Thyroid gland (tissue), 4 donors: ENCODE results near the gene LYRM2. TPM values are rescaled to one million over a fixed set of nuclear protein-coding genes. Genes with fewer than 3 reads are reported as not detected.

Experiments used
- DNase-seq, 2 donors: peaks; one replicate each; pipeline ENCODE4 v3.0.0-alpha.2; 2019
- H3K27ac ChIP-seq, 3 donors: fragments of 200-600 bp; sonication (generic); 1 replicate in 2 of 3; 2 replicates in 1 of 3; pipeline ENCODE4 v1.5.1; 2016 to 2019; ENCODE audit warnings: mild to moderate bottlenecking in 1 of 3, moderate library complexity in 1 of 3
- H3K27me3 ChIP-seq: fragments of 200-600 bp; sonication (generic); one replicate; pipeline ENCODE4 v1.5.1; 2019
- H3K36me3 ChIP-seq, 2 donors: fragments of 200-600 bp; sonication (generic); one replicate each; pipeline ENCODE4 v1.5.1; 2016 to 2019
- H3K4me1 ChIP-seq, 2 donors: fragments of 200-600 bp; sonication (generic); one replicate each; pipeline ENCODE4 v1.5.1; 2017 to 2019
- H3K4me3 ChIP-seq, 3 donors: fragments of 200-600 bp; sonication (generic); replicated peaks in 1 of 3; 1 replicate in 2 of 3; 2 replicates in 1 of 3; pipeline ENCODE4 v1.5.1; 2016; ENCODE audit warnings: mild to moderate bottlenecking in 1 of 3
- H3K9me3 ChIP-seq: fragments of 200-600 bp; sonication (generic); one replicate; pipeline ENCODE4 v1.5.1; 2017
- CTCF ChIP-seq, 6 experiments: fragments of 200-600 bp in 3 of 6; fragments of 450-650 bp in 3 of 6; sonication (generic) in 3 of 6; IDR thresholded peaks; one replicate each; pipeline ENCODE4 v1.5.1; 2016 to 2019; ENCODE audit warnings: antibody characterized with exemption in 6 of 6, mild to moderate bottlenecking in 2 of 6, inconsistent platforms in 1 of 6, moderate library complexity in 1 of 6
- POLR2A ChIP-seq, 2 donors: fragments of 450-650 bp; IDR thresholded peaks; one replicate each; pipeline ENCODE4 v1.6.1; 2017; ENCODE audit warnings: antibody characterized with exemption in 2 of 2, mild to moderate bottlenecking in 2 of 2, moderate library complexity in 1 of 2
- WGBS, 2 donors: methylation state at CpG; one replicate each; pipeline ENCODE4 v1.1.5; 2017; 5-methylcytosine and 5-hydroxymethylcytosine counted together
- intact Hi-C: fragments of 100-400 bp; cut with DNase I; formaldehyde crosslinking; loops from one replicate; pipeline ENCODE4 v1.15.1; 2023
- total RNA-seq, 4 donors: library from RNA; depleted of rRNA; stranded (reverse); fragments of >200 nt; gene quantifications; one replicate each; pipeline ENCODE4 v1.2.3, GENCODE V29; 2016

Gene LYRM2
- total RNA-seq, 4 donors from 2014 or later: 28.7 to 38.5 (median 31.2) TPM

GRCh38 chr6:89518352-89519055, 120.0 kb downstream of the LYRM2 start:
- no peak overlapping the region for H3K4me3 ChIP-seq
- no peak for DNase-seq
- intact Hi-C loops: no loop called here
- no peaks in the 10 kb centered on the region for H3K4me1 ChIP-seq
- H3K27me3 ChIP-seq: no peaks in the 10 kb centered on the region
- 93 to 94% methylated on average over 4 of the region's 4 CpGs for WGBS, 2 donors
- TF ChIP-seq POLR2A (IDR thresholded peaks at IDR 0.05): no peak
- no peak for TF ChIP-seq CTCF (IDR thresholded peaks at IDR 0.05)
- H3K27ac ChIP-seq: no peak overlapping the region
- H3K36me3 ChIP-seq: no peaks in the 10 kb centered on the region
- no peaks in the 10 kb centered on the region for H3K9me3 ChIP-seq

Other genes starting within 250 kb of the LYRM2 start
- gene RRAGD, start 226.5 kb downstream of the LYRM2 start, total RNA-seq: 10 to 100 TPM; 49.8 to 73.0 (median 62.2) TPM
- 10 to 100 TPM; 18.2 to 50.6 (median 20.6) TPM for gene ANKRD6, start 205.6 kb downstream of the LYRM2 start, total RNA-seq
- gene MDN1, start 181.0 kb upstream of the LYRM2 start, total RNA-seq: 10 to 100 TPM; 32.0 to 44.7 (median 40.1) TPM
- gene CASP8AP2, start 191.1 kb upstream of the LYRM2 start, total RNA-seq: 10 to 100 TPM; 16.4 to 22.6 (median 18.0) TPM